ENCODE measurements around the gene LZTS2.

LZTS2 gene

GRCh38 chr10:100979791-100980272 lies 19.8 kb upstream of the LZTS2 start:
- DNase-seq, result no peak

- DNase-seq, result no peak
These were observed 19.3 kb upstream of the LZTS2 start for GRCh38 chr10:100980311-100980710.

GRCh38 chr10:100980711-100981110 lies 18.9 kb upstream of the LZTS2 start:
- no peak for DNase-seq

GRCh38 chr10:100981178-100981772 lies 18.3 kb upstream of the LZTS2 start:
- DNase-seq, result no peak

- no peak for DNase-seq
These were observed 16.4 kb upstream of the LZTS2 start for GRCh38 chr10:100982916-100983830.

- peak; percentile 9 for DNase-seq
These were observed 15.5 kb upstream of the LZTS2 start for GRCh38 chr10:100983868-100984671.

GRCh38 chr10:100984672-100985177 lies 14.9 kb upstream of the LZTS2 start:
- peak; percentile 15 for DNase-seq

GRCh38 chr10:100985336-100985735 lies 14.3 kb upstream of the LZTS2 start:
- no peak for DNase-seq

- no peak for DNase-seq
These were observed 13.0 kb upstream of the LZTS2 start for GRCh38 chr10:100986623-100986951.

- DNase-seq, result peak; percentile 85
These were observed 12.5 kb upstream of the LZTS2 start, which contains the start of the genes MRPL43 and TWNK for GRCh38 chr10:100986952-100987684. Gene MRPL43, minus strand, starts transcription at chr10:100987497. Its CDS starts 54 bp downstream, at chr10:100987443. Gene TWNK, plus strand, starts transcription at chr10:100987543. Its CDS starts 668 bp downstream, at chr10:100988211.

GRCh38 chr10:100987685-100988049 lies 11.9 kb upstream of the LZTS2 start:
- DNase-seq, result no peak

- DNase-seq, result no peak
These were observed 11.4 kb upstream of the LZTS2 start for GRCh38 chr10:100988166-100988565.

GRCh38 chr10:100989088-100989487 lies 10.5 kb upstream of the LZTS2 start:
- DNase-seq, result no peak

GRCh38 chr10:100993986-100994708 lies 5.5 kb upstream of the LZTS2 start:
- no peak for DNase-seq

- DNase-seq, result no peak
These were observed 4.4 kb upstream of the LZTS2 start for GRCh38 chr10:100995181-100995580.

- peak; percentile 42 for DNase-seq
These were observed 2.8 kb upstream of the LZTS2 start for GRCh38 chr10:100996678-100997359.

- peak; percentile 79 for DNase-seq
These were observed 2.0 kb upstream of the LZTS2 start for GRCh38 chr10:100997360-100998182.

GRCh38 chr10:100998183-100998990 lies 1.2 kb upstream of the LZTS2 start:
- DNase-seq, result peak; percentile 63
